ENCODE measurements around the gene CYP26A1.
"Not testable (repeated sequence)": the region's sequence is repeated elsewhere in the genome, so short reads cannot be mapped to it uniquely, and the experiment has no call there.

CYP26A1 gene

GRCh38 chr10:93099670-93100069, 26.0 kb downstream of the CYP26A1 start:
- H3K4me3 ChIP-seq (ENCODE audit: low read length) = no peak overlapping the region
- no peaks in the 10 kb centered on the region for H3K27me3 ChIP-seq (replicated peaks; ENCODE audit: insufficient read depth, low read length)
- H3K79me2 ChIP-seq (ENCODE audit: low read length) = no peaks in the 10 kb centered on the region

DNA sequence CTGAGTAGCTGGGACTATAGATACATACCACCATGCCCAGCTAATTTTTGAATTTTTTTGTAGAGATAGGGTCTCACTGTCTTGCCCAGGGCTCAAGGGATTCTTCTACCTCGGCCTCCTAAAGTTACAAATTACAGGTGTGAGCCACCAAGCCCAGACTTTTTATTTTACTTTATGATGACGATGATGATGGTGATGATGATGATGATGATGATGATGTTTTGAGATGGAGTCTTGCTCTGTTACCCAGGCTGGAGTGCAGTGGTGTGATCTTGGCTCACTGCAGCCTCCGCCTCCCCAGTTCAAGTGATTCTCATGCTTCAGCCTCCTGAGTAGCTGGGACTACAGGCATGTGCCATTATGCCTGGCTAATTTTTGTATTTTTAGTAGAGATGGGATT, 27.5 kb downstream of the CYP26A1 start:
- H2AFZ ChIP-seq (ENCODE audit: low read length); H3K36me3 ChIP-seq (replicated peaks; ENCODE audit: insufficient read depth, low read length): not testable (repeated sequence)

More at GRCh38 chr10:93099670-93100069, 26.0 kb downstream of the CYP26A1 start:
- Histone ChIP-seq H3F3A (ENCODE audit: insufficient read depth, low read length) (no peaks in the 10 kb centered on the region), H3K9me3 (replicated peaks; ENCODE audit: insufficient read depth, low read length) (no peaks in the 10 kb centered on the region), H3K4me1 (ENCODE audit: low read length) (no peaks in the 10 kb centered on the region), H2AFZ (ENCODE audit: low read length) (no peak overlapping the region), H3K9ac (ENCODE audit: low read length) (no peak overlapping the region), H3K36me3 (replicated peaks; ENCODE audit: insufficient read depth, low read length) (no peaks in the 10 kb centered on the region), H3K9me2 (replicated peaks; ENCODE audit: insufficient read depth, low read length) (no peaks in the 10 kb centered on the region), H4K20me1 (ENCODE audit: insufficient read depth, low read length) (no peaks in the 10 kb centered on the region), H3K27ac (ENCODE audit: low read length) (no peak overlapping the region), H3K4me2 (ENCODE audit: low read depth, low read length) (no peak overlapping the region)
- no peak for TF ChIP-seq CTCF (IDR thresholded peaks at IDR 0.05; ENCODE audit: low read length)
- TF ChIP-seq EZH2phosphoT487 (IDR thresholded peaks at IDR 0.05; ENCODE audit: low read length) = no peak
- no peak for TF ChIP-seq EZH2 (optimal IDR thresholded peaks at IDR 0.05; ENCODE audit: low read depth, low read length)
- no peak for DNase-seq

GRCh38 chr10:93103953-93104352, 30.3 kb downstream of the CYP26A1 start:
- no peak for DNase-seq
- Histone ChIP-seq H3K27me3 (replicated peaks; ENCODE audit: insufficient read depth, low read length) (no peaks in the 10 kb centered on the region), H3K9ac (ENCODE audit: low read length) (no peak overlapping the region), H3K79me2 (ENCODE audit: low read length) (no peaks in the 10 kb centered on the region), H2AFZ (ENCODE audit: low read length) (no peak overlapping the region), H3K4me2 (ENCODE audit: low read depth, low read length) (no peak overlapping the region), H3F3A (ENCODE audit: insufficient read depth, low read length) (no peaks in the 10 kb centered on the region), H3K9me3 (replicated peaks; ENCODE audit: insufficient read depth, low read length) (no peaks in the 10 kb centered on the region), H3K36me3 (replicated peaks; ENCODE audit: insufficient read depth, low read length) (no peaks in the 10 kb centered on the region), H4K20me1 (ENCODE audit: insufficient read depth, low read length) (no peaks in the 10 kb centered on the region), H3K27ac (ENCODE audit: low read length) (no peak overlapping the region), H3K4me1 (ENCODE audit: low read length) (0 out of 2 replicates have a peak, but pooled peaks cover 7% of the 10 kb centered on the region), H3K4me3 (ENCODE audit: low read length) (no peak overlapping the region), H3K9me2 (replicated peaks; ENCODE audit: insufficient read depth, low read length) (no peaks in the 10 kb centered on the region)
- TF ChIP-seq CTCF (IDR thresholded peaks at IDR 0.05; ENCODE audit: low read length) (no peak), EZH2phosphoT487 (IDR thresholded peaks at IDR 0.05; ENCODE audit: low read length) (no peak), EZH2 (optimal IDR thresholded peaks at IDR 0.05; ENCODE audit: low read depth, low read length) (no peak)

More for the DNA sequence above, 27.5 kb downstream of the CYP26A1 start:
- not testable (repeated sequence) for H4K20me1 ChIP-seq (ENCODE audit: insufficient read depth, low read length); H3K4me1 ChIP-seq (ENCODE audit: low read length); H3K27me3 ChIP-seq (replicated peaks; ENCODE audit: insufficient read depth, low read length); DNase-seq; H3K4me2 ChIP-seq (ENCODE audit: low read depth, low read length); H3K79me2 ChIP-seq (ENCODE audit: low read length); H3K4me3 ChIP-seq (ENCODE audit: low read length); H3K9me2 ChIP-seq (replicated peaks; ENCODE audit: insufficient read depth, low read length); H3K9ac ChIP-seq (ENCODE audit: low read length); H3K27ac ChIP-seq (ENCODE audit: low read length); H3K9me3 ChIP-seq (replicated peaks; ENCODE audit: insufficient read depth, low read length); H3F3A ChIP-seq (ENCODE audit: insufficient read depth, low read length)

DNA sequence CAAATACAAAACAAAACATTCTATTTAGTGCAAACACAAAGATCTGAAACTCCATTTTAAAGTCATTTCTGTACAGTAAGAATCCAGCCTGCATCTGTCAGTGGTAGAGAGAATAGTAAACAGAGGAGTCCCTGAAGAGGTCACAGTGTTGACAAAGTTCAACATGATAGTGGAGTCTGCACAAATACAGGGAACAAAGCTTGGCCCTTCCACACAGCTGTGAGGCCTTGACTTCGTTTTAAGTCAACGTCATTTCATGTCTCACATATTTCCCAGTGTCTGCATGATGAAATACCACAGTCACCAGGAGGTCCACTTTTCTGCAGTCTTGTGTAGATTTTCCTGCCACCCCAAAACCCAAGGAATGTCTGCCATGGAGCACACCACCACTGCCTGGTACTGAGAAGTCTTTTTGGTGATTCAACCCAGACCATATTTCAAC, 33.0 kb downstream of the CYP26A1 start:
- H3K4me2 ChIP-seq (ENCODE audit: low read depth, low read length) = no peak overlapping the region
- H4K20me1 ChIP-seq (ENCODE audit: insufficient read depth, low read length) = no peaks in the 10 kb centered on the region
- H3K27me3 ChIP-seq (replicated peaks; ENCODE audit: insufficient read depth, low read length) = no peaks in the 10 kb centered on the region
- H3K27ac ChIP-seq (ENCODE audit: low read length) = no peak overlapping the region
- H3F3A ChIP-seq (ENCODE audit: insufficient read depth, low read length) = peaks cover 15% of the 10 kb centered on the region
- peaks cover 31% of the 10 kb centered on the region for H3K4me1 ChIP-seq (ENCODE audit: low read length)
- H3K79me2 ChIP-seq (ENCODE audit: low read length) = no peaks in the 10 kb centered on the region
- H3K9me2 ChIP-seq (replicated peaks; ENCODE audit: insufficient read depth, low read length) = no peaks in the 10 kb centered on the region
- H3K9me3 ChIP-seq (replicated peaks; ENCODE audit: insufficient read depth, low read length) = no peaks in the 10 kb centered on the region
- no peak overlapping the region for H2AFZ ChIP-seq (ENCODE audit: low read length)
- no peak overlapping the region for H3K4me3 ChIP-seq (ENCODE audit: low read length)
- no peak overlapping the region for H3K9ac ChIP-seq (ENCODE audit: low read length)
- DNase-seq = no peak
- no peaks in the 10 kb centered on the region for H3K36me3 ChIP-seq (replicated peaks; ENCODE audit: insufficient read depth, low read length)
- TF ChIP-seq EZH2 (optimal IDR thresholded peaks at IDR 0.05; ENCODE audit: low read depth, low read length) (no peak), CTCF (IDR thresholded peaks at IDR 0.05; ENCODE audit: low read length) (no peak), EZH2phosphoT487 (IDR thresholded peaks at IDR 0.05; ENCODE audit: low read length) (no peak)
